ENCODE measurements around the gene RMRP. TPM values are rescaled to one million over a fixed set of nuclear protein-coding genes. Genes with fewer than 3 reads are reported as not detected.

RMRP gene
- total RNA-seq, 2 donors from 2014 or later = 17,358 to 20,060 TPM

DNA sequence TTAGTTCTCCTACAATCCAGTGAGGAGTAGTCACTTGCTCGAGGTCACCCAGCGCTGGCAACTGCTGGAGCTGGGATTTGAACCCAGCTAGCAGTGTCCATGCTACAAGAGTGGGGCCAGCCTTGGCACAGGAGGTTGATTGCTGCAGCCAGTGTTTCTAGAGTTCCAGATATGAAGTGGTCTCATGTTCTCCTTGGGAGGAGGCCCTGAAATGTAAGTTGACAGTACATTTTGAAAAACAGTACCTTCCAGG is 1.1 kb upstream of the RMRP start:
- peak overlapping the region; percentile 95 for H3K9ac ChIP-seq (ENCODE audit: extremely low read depth, low read length, poor library complexity, severe bottlenecking)

DNA sequence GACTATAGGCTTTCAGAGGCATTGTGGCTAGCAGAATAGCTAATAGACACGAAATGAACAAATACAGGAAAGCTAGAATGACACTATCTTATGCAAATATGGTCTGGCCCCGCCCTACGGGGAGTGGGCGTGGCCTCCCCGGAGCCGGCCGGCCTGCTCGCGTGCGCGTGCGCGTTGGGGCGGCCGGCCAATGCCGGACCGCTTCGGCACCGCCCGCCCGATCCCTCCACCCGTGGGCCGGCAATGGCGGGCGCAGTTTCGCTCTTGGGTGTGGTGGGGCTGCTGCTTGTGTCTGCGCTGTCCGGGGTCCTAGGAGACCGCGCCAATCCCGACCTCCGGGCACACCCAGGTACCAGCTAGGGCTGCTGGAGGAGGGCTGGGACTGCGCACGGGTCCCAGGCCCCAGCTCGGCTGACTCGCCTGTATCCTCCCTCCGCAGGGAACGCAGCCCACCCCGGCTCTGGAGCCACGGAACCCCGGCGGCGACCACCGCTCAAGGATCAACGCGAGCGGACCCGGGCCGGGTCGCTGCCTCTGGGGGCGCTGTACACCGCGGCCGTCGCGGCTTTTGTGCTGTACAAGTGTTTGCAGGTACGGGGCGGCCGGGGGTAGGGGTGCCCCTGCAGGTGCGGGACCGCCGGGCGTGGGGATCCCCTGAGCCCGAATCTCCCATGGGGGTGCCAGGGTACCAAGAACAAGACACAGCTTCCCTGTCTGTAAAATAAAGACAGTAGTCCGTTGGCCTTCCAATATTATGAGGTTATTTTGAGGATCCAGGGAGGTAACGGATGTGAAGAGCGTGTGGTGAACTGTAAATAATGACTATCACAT is 533 bp upstream of the RMRP start, which contains the start of gene CCDC107:
Gene CCDC107, plus strand, starts transcription at position 156 of the 831 bp plus-strand sequence. Its CDS starts 88 bp downstream, at position 244.
- peaks cover 12% of the 10 kb centered on the region for H3K27me3 Mint-ChIP-seq (ENCODE audit: insufficient read depth)
- H3K27ac Mint-ChIP-seq = peak within 1 kb of the TSS; percentile 99
- peaks cover 27% of the 10 kb centered on the region for H3K36me3 Mint-ChIP-seq (ENCODE audit: low read depth)
- Histone ChIP-seq H3K27ac (ENCODE audit: low read depth, low read length) (peak within 1 kb of the TSS; percentile 98), H3K36me3 (ENCODE audit: control insufficient read depth, insufficient read depth, low read length) (peaks cover 26% of the 10 kb centered on the region), H3K27me3 (ENCODE audit: control insufficient read depth, insufficient read depth, low read length, poor library complexity, severe bottlenecking) (no peaks in the 10 kb centered on the region), H3K9ac (ENCODE audit: extremely low read depth, low read length, poor library complexity, severe bottlenecking) (peak within 1 kb of the TSS; percentile 95), H3K9me3 (ENCODE audit: control insufficient read depth, low read length) (no peaks in the 10 kb centered on the region), H3K4me1 (ENCODE audit: control insufficient read depth, insufficient read depth, low read length) (no peaks in the 10 kb centered on the region), H3K4me3 (ENCODE audit: low read length) (peak within 1 kb of the TSS; percentile 83)
- H3K4me1 Mint-ChIP-seq = peaks cover 10% of the 10 kb centered on the region
- DNase-seq = peak; percentile 94
- peak within 1 kb of the TSS; percentile 76 for H3K4me3 Mint-ChIP-seq
- TF ChIP-seq, protein P1, sequence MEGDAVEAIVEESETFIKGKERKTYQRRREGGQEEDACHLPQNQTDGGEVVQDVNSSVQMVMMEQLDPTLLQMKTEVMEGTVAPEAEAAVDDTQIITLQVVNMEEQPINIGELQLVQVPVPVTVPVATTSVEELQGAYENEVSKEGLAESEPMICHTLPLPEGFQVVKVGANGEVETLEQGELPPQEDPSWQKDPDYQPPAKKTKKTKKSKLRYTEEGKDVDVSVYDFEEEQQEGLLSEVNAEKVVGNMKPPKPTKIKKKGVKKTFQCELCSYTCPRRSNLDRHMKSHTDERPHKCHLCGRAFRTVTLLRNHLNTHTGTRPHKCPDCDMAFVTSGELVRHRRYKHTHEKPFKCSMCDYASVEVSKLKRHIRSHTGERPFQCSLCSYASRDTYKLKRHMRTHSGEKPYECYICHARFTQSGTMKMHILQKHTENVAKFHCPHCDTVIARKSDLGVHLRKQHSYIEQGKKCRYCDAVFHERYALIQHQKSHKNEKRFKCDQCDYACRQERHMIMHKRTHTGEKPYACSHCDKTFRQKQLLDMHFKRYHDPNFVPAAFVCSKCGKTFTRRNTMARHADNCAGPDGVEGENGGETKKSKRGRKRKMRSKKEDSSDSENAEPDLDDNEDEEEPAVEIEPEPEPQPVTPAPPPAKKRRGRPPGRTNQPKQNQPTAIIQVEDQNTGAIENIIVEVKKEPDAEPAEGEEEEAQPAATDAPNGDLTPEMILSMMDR (conservative IDR thresholded peaks at IDR 0.05) = peak; percentile 95
- WGBS, 2 experiments (ENCODE audit: insufficient coverage in 1 of 2, insufficient read length in 1 of 2) = 2 to 6% methylated on average over 18 to 67 of the region's 67 CpGs
- no peaks in the 10 kb centered on the region for H3K9me3 Mint-ChIP-seq

More for the DNA sequence above, 1.1 kb upstream of the RMRP start:
- peaks cover 13% of the 10 kb centered on the region for H3K4me1 Mint-ChIP-seq
- peaks cover 12% of the 10 kb centered on the region for H3K27me3 Mint-ChIP-seq (ENCODE audit: insufficient read depth)
- H3K9me3 Mint-ChIP-seq = no peaks in the 10 kb centered on the region
- peak overlapping the region; percentile 88 for H3K27ac Mint-ChIP-seq
- TF ChIP-seq, protein P1 (conservative IDR thresholded peaks at IDR 0.05) = no peak
- WGBS, 2 experiments (ENCODE audit: insufficient coverage in 1 of 2, insufficient read length in 1 of 2) = 6% methylated on average over 2 of the region's 2 CpGs; no CpG with 5 or more reads in 1 of the 2 experiments
- Histone ChIP-seq H3K4me3 (ENCODE audit: low read length) (peak overlapping the region; percentile 83), H3K4me1 (ENCODE audit: control insufficient read depth, insufficient read depth, low read length) (no peaks in the 10 kb centered on the region), H3K27me3 (ENCODE audit: control insufficient read depth, insufficient read depth, low read length, poor library complexity, severe bottlenecking) (no peaks in the 10 kb centered on the region), H3K27ac (ENCODE audit: low read depth, low read length) (no peak overlapping the region), H3K9me3 (ENCODE audit: control insufficient read depth, low read length) (no peaks in the 10 kb centered on the region), H3K36me3 (ENCODE audit: control insufficient read depth, insufficient read depth, low read length) (peaks cover 26% of the 10 kb centered on the region)
- peak overlapping the region; percentile 76 for H3K4me3 Mint-ChIP-seq
- no peak for DNase-seq
- H3K36me3 Mint-ChIP-seq (ENCODE audit: low read depth) = peaks cover 27% of the 10 kb centered on the region

GRCh38 chr9:35656831-35657545 is 831 bp downstream of the RMRP start:
- Mint-ChIP-seq H3K36me3 (ENCODE audit: low read depth) (peaks cover 18% of the 10 kb centered on the region), H3K4me3 (peak overlapping the region; percentile 76), H3K9me3 (no peaks in the 10 kb centered on the region), H3K4me1 (peaks cover 9% of the 10 kb centered on the region), H3K27me3 (ENCODE audit: insufficient read depth) (peaks cover 12% of the 10 kb centered on the region), H3K27ac (peak overlapping the region; percentile 99)
- no peaks in the 10 kb centered on the region for H3K4me1 ChIP-seq (ENCODE audit: control insufficient read depth, insufficient read depth, low read length)
- TF ChIP-seq, protein P1 (conservative IDR thresholded peaks at IDR 0.05) = no peak
- H3K36me3 ChIP-seq (ENCODE audit: control insufficient read depth, insufficient read depth, low read length) = peaks cover 13% of the 10 kb centered on the region
- WGBS, 2 experiments (ENCODE audit: insufficient coverage in 1 of 2, insufficient read length in 1 of 2) = 57 to 63% methylated on average over 20 to 25 of the region's 25 CpGs
- H3K9me3 ChIP-seq (ENCODE audit: control insufficient read depth, low read length) = no peaks in the 10 kb centered on the region
- H3K4me3 ChIP-seq (ENCODE audit: low read length) = peak overlapping the region; percentile 83
- peak overlapping the region; percentile 98 for H3K27ac ChIP-seq (ENCODE audit: low read depth, low read length)
- no peak for DNase-seq
- H3K9ac ChIP-seq (ENCODE audit: extremely low read depth, low read length, poor library complexity, severe bottlenecking) = peak overlapping the region; percentile 95
- H3K27me3 ChIP-seq (ENCODE audit: control insufficient read depth, insufficient read depth, low read length, poor library complexity, severe bottlenecking) = no peaks in the 10 kb centered on the region

Measured in endodermal cell (in vitro differentiated cells).